Sigmoid colon (tissue), 4 donors: ENCODE results near the gene FBXO3.

Source experiments
- CTCF ChIP-seq, 4 experiments: fragments of 450-650 bp in 3 of 4; fragments of 200-600 bp in 1 of 4; IDR thresholded peaks; one replicate each; pipeline ENCODE4 v1.5.1; 2016 to 2019; ENCODE audit warnings: antibody characterized with exemption in 4 of 4, mild to moderate bottlenecking in 3 of 4, moderate library complexity in 2 of 4
- POLR2A ChIP-seq, 2 donors: fragments of 450-650 bp; IDR thresholded peaks; one replicate each; pipeline ENCODE4 v1.6.1; 2016; ENCODE audit warnings: antibody characterized with exemption in 2 of 2, mild to moderate bottlenecking in 2 of 2, moderate library complexity in 2 of 2
- POLR2AphosphoS5 ChIP-seq, 4 donors: sonication (generic); formaldehyde crosslinking; IDR thresholded peaks; one replicate each; pipeline ENCODE4 v1.6.1; 2017; ENCODE audit warnings: antibody characterized with exemption in 4 of 4

- no peak for TF ChIP-seq POLR2A (IDR thresholded peaks at IDR 0.05)
- no peak for TF ChIP-seq CTCF (IDR thresholded peaks at IDR 0.05)
- TF ChIP-seq POLR2AphosphoS5 (IDR thresholded peaks at IDR 0.05): no peak
Observed at GRCh38 chr11:33751878-33752277, 22.4 kb downstream of the FBXO3 start.
